Neural cell (in vitro differentiated cells): ENCODE results near the gene PCDHGA7.

ENCODE experiments used
- CTCF ChIP-seq: fragments of 450-650 bp; IDR thresholded peaks from 2 replicates; pipeline ENCODE4 v1.5.1; 2014; ENCODE audit warnings: antibody characterized with exemption, mild to moderate bottlenecking, moderate library complexity; ENCODE audit not compliant: poor library complexity, severe bottlenecking
- EZH2 ChIP-seq: fragments of 200-600, 300-800 bp; shearing (Covaris generic), sonication (generic); IDR thresholded peaks from 2 replicates; pipeline ENCODE4 v1.6.1; 2014; ENCODE audit warnings: antibody characterized with exemption, low read length, borderline replicate concordance, mild to moderate bottlenecking; ENCODE audit not compliant: insufficient read depth, poor library complexity, severe bottlenecking
- SMC3 ChIP-seq: fragments of 450-650 bp; conservative IDR thresholded peaks from 2 replicates; pipeline ENCODE4 v1.6.1; 2014; ENCODE audit warnings: antibody characterized with exemption, mild to moderate bottlenecking, moderate library complexity; ENCODE audit not compliant: poor library complexity
- TAF1 ChIP-seq: IDR thresholded peaks from 2 replicates; pipeline ENCODE4 v1.6.1; 2012; ENCODE audit warnings: low read depth

- TF ChIP-seq TAF1, result no peak
- TF ChIP-seq CTCF, result no peak
- no peak for TF ChIP-seq SMC3
- TF ChIP-seq EZH2, result no peak
Observed at GRCh38 chr5:141427783-141428426, 45.4 kb downstream of the PCDHGA7 start.
